ENCODE data around the gene KIF25.

The KIF25 gene

DNA sequence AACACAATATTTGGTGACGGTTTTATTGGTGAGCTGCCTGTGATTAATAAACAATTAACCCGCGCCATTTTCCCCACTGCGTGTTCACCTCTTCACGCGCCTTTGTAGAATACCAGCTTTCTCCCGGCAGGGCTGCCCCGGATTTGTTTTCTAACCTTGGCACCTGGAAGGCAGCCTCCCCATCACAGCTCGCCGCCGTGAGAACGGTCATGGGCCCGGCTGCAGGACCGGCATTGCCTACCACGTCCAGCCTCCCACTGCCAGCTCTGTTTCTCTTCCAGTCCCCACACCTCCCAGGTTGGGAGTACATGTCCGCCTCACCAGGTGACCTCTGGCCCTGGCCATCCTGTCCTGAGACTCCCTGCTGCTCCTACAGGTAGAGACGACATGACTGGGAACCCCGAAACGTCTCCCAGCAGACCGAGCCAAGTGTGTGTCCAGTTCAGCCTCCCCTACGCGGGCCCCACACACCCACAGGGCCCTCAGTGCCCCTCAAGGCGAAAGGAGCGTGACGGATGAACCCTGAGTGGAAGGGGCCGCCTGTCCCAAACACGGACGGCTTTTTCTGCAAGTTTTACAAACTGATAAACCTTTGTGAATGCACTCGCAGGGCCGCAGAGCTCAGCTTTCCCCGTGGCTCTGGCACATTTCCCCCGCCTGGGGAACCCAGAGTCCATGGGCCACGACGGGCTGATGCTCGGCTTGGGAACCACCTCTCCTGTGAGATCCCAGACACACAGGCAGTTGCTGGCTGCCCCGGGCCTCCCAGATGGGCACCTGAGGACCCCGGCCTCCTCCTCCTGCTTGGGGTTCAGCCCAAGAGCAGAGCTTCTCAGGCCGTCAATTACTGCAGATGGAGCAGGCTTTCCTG, 55.9 kb downstream of the KIF25 start:
- no peak for DNase-seq

DNA sequence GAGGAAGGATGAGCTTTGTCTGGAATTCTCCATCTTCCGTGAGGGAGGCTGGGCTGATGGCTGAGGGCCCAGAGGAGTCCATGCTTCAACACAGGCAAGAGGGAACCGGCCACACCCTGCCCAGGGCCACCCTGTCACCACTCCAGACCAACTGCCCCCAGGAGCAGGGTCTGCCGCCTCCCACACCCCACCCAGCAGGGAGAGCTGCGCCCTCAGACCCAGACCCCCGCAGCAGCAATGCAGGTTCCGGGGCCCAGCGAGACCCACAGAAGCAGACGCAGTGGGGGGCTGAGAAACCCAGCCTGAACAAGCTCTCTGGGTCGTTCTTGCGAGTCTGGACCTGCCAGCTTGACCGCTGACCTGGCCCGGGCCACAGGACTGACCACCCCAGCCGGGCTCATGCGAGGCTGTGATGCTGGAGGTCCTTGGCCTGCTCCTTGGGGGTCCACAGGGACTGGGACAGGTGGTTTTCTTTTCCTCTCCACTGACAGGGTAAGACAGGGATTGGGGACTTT, 56.5 kb downstream of the KIF25 start:
- DNase-seq, result no peak

DNA sequence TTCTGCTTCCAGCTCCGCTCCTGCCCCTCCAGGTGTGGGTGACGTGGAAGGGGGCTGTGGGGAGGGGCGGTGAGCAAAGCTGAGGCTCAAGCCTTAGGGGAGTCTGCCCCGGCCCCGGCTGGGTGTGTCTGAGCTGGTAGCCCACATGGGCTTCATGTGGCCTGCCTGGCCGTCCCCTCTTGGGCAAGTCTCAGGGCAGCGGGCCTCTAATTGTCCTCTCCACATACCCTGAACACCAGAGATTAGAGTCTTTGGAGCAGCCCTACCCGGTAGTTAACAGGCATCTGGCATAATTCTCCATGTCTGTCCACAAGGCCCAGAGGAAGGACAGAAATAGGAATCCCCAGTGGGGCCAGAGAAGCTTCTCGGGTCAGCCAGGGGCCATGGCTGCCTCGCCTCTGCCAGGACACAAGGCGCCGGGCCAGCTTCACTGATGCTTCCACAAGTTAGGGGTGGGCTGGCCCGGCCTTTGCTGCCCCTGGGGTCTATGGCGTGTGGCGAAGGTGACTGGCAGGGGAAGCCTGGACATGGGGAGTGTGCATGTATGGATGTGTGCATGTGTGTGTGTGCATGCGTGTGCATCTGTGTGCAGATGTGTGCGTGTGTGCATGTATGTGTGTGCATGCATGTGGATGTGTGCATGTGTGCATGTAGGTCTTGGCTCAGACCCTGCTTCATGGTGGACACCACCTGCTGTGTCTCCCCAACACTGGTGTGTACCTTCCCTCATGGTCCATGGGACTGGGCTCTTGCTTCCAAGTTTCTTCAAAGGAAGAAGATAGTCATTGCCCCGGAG, 57.5 kb downstream of the KIF25 start:
- no peak for DNase-seq

DNA sequence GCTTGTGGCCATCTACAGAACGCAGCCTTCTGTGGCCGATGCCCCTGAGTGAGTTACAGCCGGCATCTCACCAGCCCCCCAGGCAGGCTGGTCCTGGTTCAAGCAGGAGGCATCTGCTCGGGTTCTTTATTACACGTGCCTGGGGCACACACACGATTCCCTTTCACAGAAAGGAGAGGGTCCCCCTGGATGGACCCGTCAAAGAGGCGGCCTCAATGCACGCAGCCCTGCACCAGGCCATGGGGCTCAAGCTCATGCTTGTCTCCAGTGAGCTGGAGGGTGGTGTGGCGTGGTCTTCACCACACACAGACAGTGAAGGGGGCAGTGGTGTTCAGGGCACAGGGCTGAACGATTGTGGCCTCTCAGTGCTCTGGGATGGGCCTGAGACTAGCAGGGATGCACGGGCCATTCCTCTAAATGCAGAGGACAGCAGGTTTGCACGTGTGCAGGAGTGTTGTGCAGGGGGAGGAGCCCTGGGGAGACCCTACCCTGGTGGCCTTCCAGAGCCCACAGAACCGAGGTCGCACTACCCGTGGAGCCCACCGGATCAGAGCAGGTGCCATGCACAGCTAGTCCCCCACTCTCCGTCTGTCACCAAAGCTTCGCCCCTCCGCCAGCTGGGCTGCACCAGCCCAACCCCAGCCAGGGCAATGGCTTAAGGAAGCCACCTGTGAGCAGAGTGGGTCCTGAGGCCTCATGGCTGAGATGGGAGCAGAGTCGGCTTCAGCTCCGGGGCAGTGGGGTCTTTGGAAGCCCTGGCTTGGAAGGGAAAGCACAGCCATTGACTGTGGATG, 58.4 kb downstream of the KIF25 start:
- no peak for DNase-seq

DNA sequence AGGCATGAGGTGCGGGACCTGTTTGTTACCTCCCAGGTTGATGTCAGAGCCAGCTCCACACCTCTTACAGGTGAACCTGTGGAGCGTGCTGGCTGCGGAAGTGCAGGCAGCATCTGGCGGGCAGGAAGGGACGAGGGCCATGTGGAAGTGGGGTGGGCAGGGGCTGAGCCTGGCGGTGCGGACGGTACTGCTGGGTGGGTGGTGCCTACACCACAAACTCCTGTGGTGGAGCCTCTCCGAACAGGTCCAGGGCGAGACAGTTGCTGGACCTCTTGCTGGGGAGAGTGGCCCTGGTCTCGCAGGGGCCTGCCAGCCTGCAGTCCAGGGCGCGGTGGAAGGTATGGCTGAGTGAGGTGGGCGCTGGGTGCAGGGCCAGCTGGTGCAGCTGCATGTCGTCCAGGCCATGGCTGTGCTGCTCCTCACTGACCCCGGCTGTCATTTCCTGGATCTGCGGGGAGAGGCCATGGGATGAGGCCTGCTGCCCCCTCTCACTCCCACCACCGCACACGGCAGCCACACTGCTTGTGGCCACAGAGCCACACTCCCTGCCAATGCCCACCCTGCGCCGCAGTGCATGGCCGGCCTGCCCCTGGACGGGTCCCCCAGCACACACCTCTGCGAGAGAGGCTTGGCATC, 59.5 kb downstream of the KIF25 start:
- no peak for DNase-seq

DNA sequence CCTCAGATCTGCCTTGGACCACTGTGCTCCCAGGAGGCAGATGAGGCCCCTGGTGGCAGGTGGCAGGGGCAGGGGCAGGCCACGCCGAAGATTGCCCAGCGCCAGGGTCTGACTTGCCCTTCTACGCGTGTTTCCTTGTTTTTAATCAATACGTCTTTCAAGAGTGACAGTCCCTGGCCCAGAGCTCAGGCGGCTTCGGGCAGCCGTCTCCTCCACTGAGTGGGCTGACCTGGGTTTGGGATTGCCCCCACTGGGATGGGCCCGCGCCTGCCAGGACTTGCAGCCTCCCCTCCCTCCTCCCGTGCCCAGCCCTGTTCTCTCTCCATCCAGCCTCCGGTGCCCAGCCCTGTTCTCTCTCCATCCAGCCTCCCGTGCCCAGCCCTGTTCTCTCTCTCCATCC, 60.4 kb downstream of the KIF25 start:
- no peak for DNase-seq

DNA sequence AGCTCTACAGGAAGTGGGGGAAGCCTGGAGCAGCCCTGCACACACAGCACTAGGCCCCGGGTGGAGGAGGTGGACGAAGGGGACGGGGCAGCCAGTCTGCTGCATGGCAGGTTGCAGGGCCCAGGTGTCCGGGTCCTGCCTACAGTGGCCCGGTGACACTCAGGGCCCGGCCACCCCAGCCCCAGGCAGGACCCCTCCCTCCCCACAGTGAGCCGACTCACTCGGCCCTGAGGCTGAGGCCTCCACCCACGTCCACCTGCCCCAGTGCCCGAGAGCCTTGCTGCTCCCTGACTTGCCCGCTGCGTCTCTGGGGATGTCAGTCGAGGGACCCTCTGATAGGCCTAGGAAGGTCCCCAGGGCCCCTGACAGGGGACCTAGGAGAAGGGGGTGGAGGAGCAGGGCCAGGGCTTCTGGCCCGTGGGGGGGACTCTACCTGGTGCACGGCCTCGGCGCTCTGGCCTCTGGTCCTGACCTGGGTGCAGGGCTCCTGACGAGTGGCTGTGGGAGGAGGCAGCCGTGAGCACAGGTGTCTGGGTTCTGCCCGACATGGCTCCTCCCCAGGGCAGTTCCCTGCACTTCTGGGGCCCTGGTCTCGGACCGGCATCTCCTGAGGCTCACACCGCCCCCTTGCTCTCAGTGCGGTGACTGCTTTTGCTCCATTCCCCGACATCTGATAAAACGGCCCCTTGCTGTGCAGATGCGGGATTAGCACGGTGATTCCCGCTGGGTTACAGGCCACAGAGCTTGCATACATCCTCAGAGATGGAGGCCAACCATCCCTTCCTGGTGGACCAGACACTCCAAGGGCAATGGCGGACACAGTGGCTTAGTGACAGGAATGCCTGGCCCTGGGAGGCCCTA, 61.5 kb downstream of the KIF25 start:
- DNase-seq, result no peak

DNA sequence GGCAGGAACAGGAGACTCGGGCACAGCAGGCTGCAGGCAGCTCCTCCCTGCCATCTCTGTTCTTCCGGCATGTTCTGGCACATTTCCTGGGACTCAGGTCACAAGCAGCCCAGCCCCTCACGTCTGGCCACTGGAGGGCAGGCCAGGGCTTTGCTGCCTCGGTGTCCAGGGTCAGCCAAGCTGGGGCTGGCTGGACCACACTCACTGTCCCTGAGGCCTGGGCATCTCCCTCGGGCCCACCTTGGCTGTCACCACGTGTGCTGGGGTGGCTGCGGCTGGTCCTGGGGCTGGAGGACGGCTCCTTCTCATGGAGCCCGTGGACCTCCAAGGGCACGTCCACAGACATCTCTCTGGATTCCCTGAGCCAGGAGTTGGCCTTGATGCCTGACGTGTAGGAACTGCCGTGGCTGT, 63.1 kb downstream of the KIF25 start:
- peak; percentile 5 for DNase-seq

DNA sequence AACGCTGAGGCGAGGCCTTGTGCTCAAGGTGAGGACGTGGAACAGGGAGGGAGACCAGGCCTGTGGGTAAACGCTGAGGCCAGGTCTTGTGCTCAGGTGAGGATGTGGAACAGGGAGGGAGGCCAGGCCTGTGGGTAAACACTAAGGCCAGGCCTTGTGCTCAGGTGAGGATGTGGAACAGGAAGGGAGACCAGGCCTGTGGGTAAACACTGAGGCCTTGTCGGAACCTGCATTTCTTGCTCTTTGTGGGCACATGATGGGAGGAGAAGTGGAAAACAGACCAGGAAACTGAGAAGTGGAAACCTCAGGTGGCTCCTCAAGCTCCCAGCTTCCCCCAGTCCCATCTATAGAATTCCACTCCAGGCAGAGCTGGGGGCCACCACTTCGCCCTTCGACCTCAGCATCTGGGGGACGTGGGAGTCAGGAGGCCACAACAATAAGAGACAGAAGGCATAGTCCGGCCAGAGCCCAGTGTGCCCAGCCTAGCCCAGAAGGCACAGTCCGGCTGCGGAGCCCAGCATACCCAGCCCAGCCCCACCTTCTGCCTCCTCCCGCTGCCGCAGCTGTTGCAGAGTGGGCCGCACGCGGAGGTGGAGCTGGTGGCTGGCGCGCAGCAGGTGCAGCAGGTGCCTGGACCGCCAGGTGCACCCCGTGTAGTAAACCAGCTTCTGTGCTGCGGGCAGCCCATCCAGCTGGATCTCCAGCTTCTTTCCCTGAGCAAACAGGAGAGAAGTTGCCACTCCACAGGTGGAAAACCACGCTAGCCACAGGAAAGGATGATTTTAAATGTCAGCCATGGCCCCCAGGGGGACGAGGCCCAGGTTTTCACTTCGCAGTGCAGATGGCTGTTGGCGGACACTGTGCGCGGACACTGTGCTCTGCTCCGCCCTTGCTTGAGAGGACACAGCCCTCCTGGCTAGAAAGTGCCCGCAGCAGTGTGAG, 64.1 kb downstream of the KIF25 start:
- no peak for DNase-seq

DNA sequence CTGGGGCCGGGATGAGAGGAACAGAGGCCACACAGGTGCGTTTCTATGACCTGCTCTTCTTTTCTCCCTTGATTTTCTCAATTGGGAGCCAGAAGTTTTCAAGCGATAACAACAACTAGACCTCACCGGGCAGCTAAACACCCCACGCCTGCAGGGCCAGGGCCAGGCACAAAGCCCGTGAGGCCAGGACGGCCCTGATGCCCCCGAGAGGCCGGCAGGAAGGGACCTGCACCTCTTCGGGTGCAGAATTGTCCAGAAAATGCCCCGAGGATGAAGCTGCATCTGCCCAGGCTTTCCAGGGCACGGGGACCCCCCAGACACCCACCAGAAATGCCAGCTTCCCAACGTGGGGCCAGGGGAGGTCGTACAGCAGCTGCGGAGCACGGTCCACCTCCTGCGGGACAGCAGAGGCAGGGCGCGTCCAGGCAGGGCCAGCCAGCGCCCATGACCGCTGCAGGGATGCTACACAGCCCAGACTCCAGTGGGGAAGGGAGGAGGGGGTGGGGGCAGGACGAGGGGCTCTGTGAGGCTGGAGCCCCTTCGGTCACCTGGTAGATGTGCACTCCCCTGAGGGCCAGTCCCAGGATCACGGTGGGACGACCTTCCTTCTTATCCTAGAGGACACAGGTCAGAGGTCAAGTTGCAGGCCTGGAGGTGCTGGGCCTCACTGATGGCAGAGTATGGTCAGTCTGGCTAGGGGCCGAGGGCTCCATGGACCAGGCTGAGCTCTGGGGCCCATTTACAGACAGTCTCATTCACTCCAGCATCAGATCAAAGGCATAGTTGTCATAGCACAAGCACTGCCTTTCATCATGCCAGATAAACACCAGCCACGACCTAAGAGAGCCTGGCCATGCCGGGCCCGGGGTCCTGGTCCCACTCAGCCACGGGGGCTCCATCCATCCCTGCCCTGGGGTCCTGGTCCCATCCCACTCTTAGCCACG, 65.1 kb downstream of the KIF25 start:
- DNase-seq, result no peak

DNA sequence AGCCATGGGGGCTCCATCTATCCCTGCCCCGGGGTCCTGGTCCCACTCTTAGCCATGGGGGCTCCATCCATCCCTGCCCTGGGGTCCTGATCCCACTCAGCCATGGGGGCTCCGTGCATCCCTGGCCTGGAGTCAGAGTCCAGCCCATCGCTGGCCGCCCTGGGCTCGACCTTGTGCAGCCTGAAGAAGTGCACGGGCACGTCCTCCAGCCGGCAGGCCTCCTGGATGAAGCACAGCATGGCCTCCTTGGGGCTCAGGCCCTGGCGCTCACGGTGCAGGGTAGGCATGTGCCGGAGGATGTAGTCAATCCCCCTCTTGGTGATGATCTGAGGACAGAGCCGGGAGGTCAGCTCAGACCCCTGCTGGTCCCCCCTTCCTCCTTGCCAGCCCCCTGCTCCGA, 66.0 kb downstream of the KIF25 start:
- no peak for DNase-seq

DNA sequence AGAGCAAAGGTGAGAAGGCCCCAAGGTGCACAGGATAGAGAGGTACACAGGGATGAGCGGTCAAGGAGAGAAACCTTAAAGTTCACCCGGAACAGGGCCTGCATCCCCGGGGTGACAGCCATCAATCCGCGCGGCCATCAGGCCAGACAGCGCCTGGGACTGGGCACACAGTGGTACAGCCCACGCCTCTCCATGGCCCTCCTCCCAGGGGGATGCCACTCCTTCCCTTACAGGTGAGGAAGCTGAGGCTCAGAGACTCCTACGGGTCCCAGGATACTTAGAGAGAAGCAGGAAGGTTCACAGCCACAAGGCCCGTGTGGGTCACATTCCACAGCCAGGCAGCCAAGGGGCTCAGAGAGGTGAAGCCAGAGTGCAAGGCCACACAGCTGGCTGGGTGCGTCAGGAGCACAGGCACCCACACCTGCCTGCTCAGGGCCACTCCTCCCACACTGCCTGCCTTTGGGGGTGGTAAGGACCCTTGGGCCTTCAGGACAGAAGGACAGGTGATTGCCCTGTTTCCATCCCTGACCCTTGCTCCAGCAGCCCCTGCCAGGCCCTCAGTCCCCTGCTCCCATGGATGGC, 66.8 kb downstream of the KIF25 start:
- no peak for DNase-seq

DNA sequence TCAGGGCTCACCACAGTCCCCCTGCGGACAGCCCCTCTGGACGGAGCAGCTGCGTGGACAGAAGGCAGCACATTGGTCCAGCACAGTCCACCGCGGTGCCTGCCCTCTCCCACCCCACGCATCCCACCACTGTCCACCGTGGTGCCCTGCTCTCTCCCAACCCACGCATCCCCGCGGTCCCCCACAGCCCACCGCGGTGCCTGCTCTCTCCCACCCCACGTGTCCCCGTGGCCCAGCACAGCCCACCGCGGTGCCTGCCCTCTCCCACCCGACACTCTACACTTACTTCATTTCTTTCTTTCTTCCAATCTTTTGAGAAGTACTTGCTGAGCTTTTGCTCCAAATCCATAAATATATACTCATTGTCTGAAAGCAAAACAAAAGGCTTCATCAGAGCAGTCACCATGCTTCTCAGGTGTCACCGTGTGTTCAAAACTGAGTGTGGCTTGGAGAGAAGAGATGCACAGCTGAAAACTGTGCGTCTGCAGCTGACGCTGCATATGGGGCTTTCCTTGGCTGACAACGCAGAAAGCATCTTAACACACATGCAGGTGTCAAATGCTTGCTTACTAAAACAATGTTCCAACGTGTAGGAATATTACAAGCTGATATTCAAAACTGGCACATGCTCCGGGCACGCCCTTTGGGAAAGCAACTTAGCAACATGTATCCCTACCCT, 69.7 kb downstream of the KIF25 start:
- no peak for DNase-seq

DNA sequence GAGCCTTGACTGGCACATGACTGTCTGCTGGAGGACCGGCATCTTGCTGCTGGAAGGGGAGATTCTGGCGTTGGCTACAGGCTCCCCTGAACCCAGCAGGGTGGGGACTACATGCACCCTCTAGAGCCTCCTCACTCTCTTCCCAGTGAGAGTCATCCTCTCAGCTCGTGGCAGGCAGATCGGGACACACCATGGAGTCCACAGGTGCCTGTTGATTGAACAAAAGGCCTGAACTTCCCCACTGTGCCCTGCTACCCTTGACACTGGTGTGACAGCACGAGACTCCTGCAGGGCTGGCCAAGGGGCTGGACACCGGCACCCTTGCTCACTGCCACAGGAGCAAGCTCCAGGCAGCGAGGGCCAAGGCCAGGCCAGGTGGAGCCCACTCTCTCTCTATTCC, 73.3 kb downstream of the KIF25 start:
- DNase-seq, result no peak

DNA sequence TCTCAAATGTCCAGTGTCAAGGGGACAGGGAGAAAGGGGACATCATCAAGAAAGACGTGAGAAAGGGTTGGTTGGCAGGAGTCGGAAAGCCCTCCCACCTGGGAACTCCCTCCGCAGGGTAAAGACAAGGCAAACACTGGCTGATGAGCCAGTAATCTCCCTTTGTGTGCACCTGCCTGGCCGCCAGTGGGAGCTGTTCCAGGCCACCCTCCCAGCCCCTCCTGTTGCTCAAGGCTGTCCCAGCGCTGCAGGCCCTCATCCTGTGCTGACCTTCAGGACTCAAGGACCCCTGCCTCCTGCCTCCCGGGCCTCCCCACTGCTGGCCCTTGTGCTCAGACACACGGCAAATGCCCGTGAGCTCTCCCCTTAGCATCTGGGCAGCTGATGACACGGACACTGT, 74.1 kb downstream of the KIF25 start:
- no peak for DNase-seq

DNA sequence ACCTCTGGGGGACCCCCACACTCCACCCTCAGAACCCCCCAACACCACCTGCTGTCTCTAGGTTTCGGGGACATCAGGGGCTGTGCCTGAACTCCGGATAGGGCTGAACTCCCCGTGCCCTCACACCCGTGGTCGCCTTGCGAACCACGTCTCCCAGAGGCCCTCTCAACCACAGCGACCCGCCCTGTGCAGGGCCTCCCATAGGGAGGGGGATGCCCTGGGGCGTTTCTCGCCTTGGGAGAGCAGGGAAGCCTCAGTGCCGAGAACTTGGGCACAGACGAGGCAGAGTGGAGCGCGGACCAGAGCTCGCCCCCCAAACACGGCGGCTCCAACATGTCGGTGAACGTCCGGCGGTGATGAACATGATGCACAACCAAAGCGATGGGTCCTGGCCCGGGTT, 74.8 kb downstream of the KIF25 start:
- no peak for DNase-seq

DNA sequence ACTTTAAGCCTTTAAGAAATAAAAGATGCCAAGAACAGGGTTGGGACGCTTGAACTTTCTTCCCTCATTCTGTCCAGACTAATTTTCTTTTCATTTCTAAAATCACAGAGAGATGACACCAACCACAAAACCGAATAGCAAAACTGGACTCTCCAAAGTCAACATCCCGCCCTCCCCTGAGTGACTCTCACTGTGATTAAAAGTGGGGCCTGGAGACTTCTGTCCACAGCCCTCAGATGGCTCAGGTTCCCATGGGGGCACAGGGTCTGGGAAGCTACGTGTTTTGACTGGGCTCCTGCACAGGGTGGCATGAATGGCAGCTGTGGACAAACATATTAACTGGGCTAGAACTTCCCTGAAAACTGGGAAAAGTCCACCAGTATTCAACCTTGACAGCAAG, 75.3 kb downstream of the KIF25 start:
- no peak for DNase-seq

Data from hematopoietic multipotent progenitor cell treated with erythropoietin and hydrocortisone succinate and interleukin-3 and kit ligand, for 6 days (in vitro differentiated cells).